Measurements from ENCODE around the gene SLC25A33.

The SLC25A33 gene

DNA sequence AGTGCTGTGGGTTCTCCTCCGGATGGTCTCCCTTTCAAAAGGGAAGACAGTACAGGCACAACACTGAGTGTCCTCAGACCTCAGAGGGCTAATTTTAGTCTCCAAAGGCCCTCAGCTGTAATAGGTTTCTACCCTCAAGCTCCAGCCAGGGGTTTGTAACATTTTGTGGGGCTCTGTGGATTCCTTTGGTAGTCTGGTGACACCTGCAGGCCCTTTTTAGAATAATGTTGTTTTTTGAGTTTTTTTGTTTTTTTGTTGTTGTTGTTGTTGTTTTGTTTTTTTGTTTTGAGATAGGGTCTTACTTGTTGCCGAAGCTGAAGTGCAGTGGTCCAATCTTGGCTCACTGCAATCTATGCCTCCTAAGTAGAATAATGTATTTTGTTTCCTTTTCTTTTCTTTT is 34.5 kb downstream of the SLC25A33 start:
- no peak overlapping the region for H3K4me3 ChIP-seq (ENCODE audit: low read length)
- no peak for DNase-seq (ENCODE audit: low read depth)
- no peak for TF ChIP-seq CTCF (conservative IDR thresholded peaks at IDR 0.05; ENCODE audit: low read depth, low read length)

DNA sequence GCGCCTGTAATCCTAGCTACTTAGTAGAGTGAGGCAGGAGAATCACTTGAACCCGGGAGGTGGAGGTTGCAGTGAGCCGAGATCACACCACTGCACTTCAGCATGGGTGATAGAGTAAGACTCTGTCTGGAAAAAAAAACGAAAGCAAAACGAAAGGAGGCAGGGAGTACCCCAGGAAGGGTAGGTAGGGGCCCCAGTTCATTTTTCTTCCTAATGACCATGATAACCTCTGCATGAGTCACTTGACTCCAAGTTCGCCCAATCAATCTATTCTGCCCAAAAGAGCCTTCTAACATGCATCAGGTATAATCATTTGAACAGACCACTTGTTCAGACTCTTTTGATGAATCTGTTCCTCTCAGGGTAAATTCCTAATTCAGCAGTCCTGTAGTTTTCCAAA is 36.2 kb downstream of the SLC25A33 start:
- DNase-seq (ENCODE audit: low read depth), result no peak
- no peak for TF ChIP-seq CTCF (conservative IDR thresholded peaks at IDR 0.05; ENCODE audit: low read depth, low read length)
- no peak overlapping the region for H3K4me3 ChIP-seq (ENCODE audit: low read length)

- peak; percentile 7 for TF ChIP-seq CTCF (conservative IDR thresholded peaks at IDR 0.05; ENCODE audit: low read depth, low read length)
- DNase-seq (ENCODE audit: low read depth), result no peak
- no peak overlapping the region for H3K4me3 ChIP-seq (ENCODE audit: low read length)
Measured at GRCh38 chr1:9576903-9577302, 37.6 kb downstream of the SLC25A33 start.

DNA sequence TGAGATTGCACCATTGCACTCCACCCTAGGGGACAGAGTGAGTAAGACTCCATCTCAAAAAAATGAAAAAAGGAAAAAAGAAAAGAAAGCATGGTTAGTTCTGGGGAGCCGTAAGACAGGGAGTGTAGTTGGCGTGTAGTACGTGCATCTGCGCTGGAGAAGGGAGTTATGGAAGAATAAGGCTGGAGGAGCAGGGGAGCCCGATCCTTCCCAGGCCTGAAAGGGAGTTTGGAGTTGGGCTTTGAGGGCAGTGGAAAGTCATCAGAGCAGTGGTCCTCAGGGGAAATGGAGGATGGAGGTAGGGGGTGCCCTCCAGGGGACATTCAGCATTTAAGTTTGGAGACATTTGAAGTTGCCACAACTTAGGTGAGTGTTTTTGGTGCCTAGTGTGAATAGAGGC is 38.2 kb downstream of the SLC25A33 start:
- no peak for DNase-seq (ENCODE audit: low read depth)
- H3K4me3 ChIP-seq (ENCODE audit: low read length), result no peak overlapping the region
- no peak for TF ChIP-seq CTCF (conservative IDR thresholded peaks at IDR 0.05; ENCODE audit: low read depth, low read length)

- DNase-seq (ENCODE audit: low read depth), result no peak
- no peak overlapping the region for H3K4me3 ChIP-seq (ENCODE audit: low read length)
Measured at GRCh38 chr1:9580942-9581341, 41.7 kb downstream of the SLC25A33 start.

DNA sequence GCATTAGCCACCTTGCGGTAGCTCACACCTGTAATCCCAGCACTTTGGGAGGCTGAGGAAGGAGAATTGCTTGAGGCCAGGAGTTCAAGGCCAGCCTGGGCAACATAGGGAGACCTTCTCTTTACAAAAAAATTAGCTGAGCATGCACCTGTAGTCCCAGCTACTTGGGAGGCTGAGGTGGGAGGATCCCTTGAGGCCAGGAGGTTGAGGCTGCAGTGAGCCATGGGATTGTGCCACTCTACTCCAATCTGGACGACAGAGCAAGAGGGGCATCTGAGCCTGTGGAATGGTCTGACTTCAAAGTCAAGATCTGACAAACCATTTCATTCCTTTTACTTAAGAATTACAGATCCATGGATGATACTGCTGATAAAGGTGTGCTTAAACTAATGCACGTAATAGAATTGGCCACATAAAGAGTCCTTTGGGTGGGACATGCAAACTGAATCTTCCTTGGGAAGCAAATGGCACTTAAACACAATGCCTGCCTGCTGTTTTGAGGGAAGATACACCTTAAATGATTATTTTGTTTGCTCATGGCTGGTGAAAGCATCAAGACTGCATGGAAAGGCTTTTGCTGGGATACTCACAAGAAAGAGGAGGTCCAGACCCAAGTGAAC is 47.0 kb downstream of the SLC25A33 start:
- no peak overlapping the region for H3K4me3 ChIP-seq (ENCODE audit: low read length)
- no peak for TF ChIP-seq CTCF (conservative IDR thresholded peaks at IDR 0.05; ENCODE audit: low read depth, low read length)
- DNase-seq (ENCODE audit: low read depth), result no peak

More at GRCh38 chr1:9580942-9581341, 41.7 kb downstream of the SLC25A33 start:
- no peak for TF ChIP-seq CTCF (conservative IDR thresholded peaks at IDR 0.05; ENCODE audit: low read depth, low read length)

DNA sequence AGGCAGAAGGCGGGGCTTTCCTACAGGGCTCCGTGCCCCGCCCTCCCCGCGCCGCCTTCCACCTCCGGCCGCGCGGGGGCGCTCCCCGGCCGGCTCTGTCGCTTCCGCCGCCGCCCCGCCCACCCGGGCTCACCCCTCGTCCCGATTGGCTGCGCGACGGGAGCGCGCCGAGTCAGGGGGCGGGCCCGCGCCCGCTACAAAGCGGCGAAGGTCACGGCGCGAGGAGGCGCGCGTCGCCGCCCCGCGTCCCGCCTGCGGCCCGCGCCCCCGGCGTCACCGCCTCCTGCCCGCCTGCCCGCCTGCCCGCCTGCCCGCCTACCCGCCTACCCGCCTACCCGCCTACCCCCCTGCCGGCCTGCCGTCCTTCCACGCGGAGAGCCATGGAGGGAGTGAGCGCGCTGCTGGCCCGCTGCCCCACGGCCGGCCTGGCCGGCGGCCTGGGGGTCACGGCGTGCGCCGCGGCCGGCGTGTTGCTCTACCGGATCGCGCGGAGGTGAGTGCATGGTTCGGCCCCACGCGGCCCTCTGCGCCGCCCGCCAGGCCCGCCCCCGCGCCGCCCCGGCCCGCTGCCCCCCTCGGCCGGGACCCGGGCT is 49.4 kb downstream of the SLC25A33 start, which contains the start of gene TMEM201:
TSS of gene TMEM201 (plus strand) at position 361 of the 593 bp plus-strand sequence. CDS start at position 381, 20 bp downstream.
- peak; percentile 48 for DNase-seq (ENCODE audit: low read depth)
- TF ChIP-seq CTCF (conservative IDR thresholded peaks at IDR 0.05; ENCODE audit: low read depth, low read length), result peak; percentile 51
- H3K4me3 ChIP-seq (ENCODE audit: low read length), result peak within 1 kb of the TSS; percentile 66

Data from retinal pigment epithelial cell (primary cell).